Measurements from ENCODE around the gene RAB32.
A peak's percentile ranks its signal among the peaks of the same experiment; 100 is the strongest.

Gene RAB32

DNA sequence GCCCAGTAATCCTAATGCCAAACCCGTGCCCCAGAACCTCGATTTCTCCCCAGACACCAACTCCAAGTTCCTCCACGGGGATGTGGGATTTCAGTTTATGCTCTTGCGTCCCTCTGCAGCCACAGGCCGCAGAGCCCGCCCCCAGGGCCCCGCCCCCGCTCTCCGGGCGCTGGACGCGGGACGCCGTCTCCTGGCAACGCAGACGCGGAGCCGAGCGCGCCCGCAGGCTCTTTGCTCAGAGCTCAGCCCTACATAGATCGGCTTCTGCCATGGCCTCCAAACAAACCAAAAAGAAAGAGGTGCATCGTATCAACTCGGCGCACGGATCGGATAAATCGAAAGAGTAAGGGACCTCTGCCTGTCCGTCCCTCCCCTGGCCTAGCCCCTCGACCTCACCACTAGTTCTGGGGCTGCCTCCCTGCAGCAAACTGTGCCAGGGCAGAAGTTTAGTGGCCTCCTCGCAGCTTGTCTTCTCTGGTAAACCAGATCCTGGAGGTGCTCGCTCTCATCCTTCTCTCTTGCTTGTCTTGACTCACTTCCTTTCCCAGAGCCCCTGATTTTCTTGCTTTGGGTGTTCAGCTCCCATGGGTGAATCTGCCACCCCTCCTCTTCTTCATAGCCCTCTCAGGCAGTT lies 55.3 kb downstream of the RAB32 start, which contains the start of gene ADGB:
Gene ADGB, plus strand, starts transcription at position 201 of the 634 bp plus-strand sequence. Its CDS starts 69 bp downstream, at position 270.
- H3K4me3 ChIP-seq (ENCODE audit: low read length in 2 of 2): peak within 1 kb of the TSS; percentile 82 to 83
- H3K4me1 ChIP-seq (ENCODE audit: control insufficient read depth in 2 of 2, insufficient read depth in 2 of 2, low read length in 2 of 2): peaks cover 8 to 15% of the 10 kb centered on the region in 2 donors
- H3K36me3 ChIP-seq (ENCODE audit: control insufficient read depth in 2 of 2, insufficient read depth in 2 of 2, low read length in 2 of 2): no peaks in the 10 kb centered on the region
- H3K9ac ChIP-seq (ENCODE audit: low read depth in 1 of 2, low read length in 2 of 2): peak within 1 kb of the TSS; percentile 10 to 70
- H3K27me3 ChIP-seq (ENCODE audit: control insufficient read depth in 2 of 2, insufficient read depth in 2 of 2, low read length in 2 of 2): no peaks in the 10 kb centered on the region
- H3K27ac ChIP-seq (ENCODE audit: low read depth in 2 of 2, low read length in 2 of 2): peak within 1 kb of the TSS; percentile 62 to 67
- H3K9me3 ChIP-seq (ENCODE audit: control insufficient read depth in 2 of 2, low read length in 2 of 2): no peaks in the 10 kb centered on the region

DNA sequence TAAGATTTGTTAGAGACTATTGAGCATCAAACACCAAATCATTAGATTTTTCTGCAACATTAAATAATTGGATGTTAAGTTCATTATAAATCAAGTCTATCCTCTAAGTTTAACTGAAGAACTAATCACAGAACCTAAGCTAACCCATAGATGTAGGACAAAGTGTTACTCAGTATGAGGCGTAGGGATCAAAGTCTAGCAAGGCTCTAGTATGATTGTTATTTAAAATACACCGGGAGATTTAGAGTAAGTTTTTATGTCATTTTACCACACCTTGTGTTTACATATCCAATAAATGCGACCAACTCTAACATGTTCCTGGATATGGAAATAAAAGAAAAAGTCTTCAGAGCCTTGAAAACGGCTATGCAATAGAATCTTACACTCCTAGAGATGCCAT lies 57.7 kb downstream of the RAB32 start:
- no peaks in the 10 kb centered on the region for H3K9me3 ChIP-seq (ENCODE audit: control insufficient read depth in 2 of 2, low read length in 2 of 2)
- peaks cover 8 to 15% of the 10 kb centered on the region in 2 donors for H3K4me1 ChIP-seq (ENCODE audit: control insufficient read depth in 2 of 2, insufficient read depth in 2 of 2, low read length in 2 of 2)
- no peaks in the 10 kb centered on the region for H3K36me3 ChIP-seq (ENCODE audit: control insufficient read depth in 2 of 2, insufficient read depth in 2 of 2, low read length in 2 of 2)
- no peak overlapping the region for H3K4me3 ChIP-seq (ENCODE audit: low read length in 2 of 2)
- H3K9ac ChIP-seq (ENCODE audit: low read depth in 1 of 2, low read length in 2 of 2): no peak overlapping the region
- no peaks in the 10 kb centered on the region for H3K27me3 ChIP-seq (ENCODE audit: control insufficient read depth in 2 of 2, insufficient read depth in 2 of 2, low read length in 2 of 2)
- H3K27ac ChIP-seq (ENCODE audit: low read depth in 2 of 2, low read length in 2 of 2): peak overlapping the region; percentile 67 to 72

DNA sequence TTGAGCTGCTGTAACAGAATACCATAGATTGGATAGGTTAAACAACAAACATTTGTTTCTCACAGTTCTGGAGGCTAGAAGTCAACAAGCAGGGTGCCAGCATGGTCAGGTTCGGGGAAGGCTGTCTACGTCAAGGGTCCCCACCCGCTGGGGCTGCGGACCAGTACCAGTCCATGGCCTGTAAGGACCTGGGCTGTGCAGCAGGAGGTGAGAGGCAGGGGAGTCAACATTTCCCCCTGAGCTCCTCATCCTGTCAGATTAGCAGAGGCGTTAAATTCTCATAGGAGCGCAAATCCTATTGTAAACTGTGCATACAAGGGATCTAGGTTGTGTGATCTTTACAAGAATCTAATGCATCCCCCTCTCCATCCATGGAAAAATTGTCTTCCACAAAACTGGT lies 58.9 kb downstream of the RAB32 start:
- Histone ChIP-seq H3K27ac (ENCODE audit: low read depth in 2 of 2, low read length in 2 of 2) (peak overlapping the region in 1 of 2 donors; percentile 67), H3K9ac (ENCODE audit: low read depth in 1 of 2, low read length in 2 of 2) (no peak overlapping the region), H3K4me3 (ENCODE audit: low read length in 2 of 2) (no peak overlapping the region), H3K9me3 (ENCODE audit: control insufficient read depth in 2 of 2, low read length in 2 of 2) (no peaks in the 10 kb centered on the region), H3K36me3 (ENCODE audit: control insufficient read depth in 2 of 2, insufficient read depth in 2 of 2, low read length in 2 of 2) (no peaks in the 10 kb centered on the region), H3K27me3 (ENCODE audit: control insufficient read depth in 2 of 2, insufficient read depth in 2 of 2, low read length in 2 of 2) (no peaks in the 10 kb centered on the region), H3K4me1 (ENCODE audit: control insufficient read depth in 2 of 2, insufficient read depth in 2 of 2, low read length in 2 of 2) (peaks cover 8 to 15% of the 10 kb centered on the region in 2 donors)
